ENCODE data around the gene SNRNP200.
"Not testable (repeated sequence)": the region's sequence is repeated elsewhere in the genome, so short reads cannot be mapped to it uniquely, and the experiment has no call there.

Gene SNRNP200

DNA sequence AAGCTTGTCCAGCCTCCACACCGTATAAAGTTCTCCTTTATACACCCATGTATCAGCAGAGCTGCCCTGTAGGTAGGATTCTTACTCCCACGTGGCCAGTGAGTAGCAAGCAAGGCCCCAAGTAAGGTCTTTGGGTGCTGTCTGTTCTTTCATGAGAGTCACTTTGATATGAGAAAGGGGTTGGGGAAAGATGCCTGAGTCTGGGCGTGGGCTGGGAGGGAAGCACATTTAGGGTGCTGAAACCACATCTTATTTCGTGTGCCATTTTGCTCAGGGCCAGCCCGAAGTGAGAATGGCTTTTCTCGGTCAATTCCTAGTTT lies 19.3 kb upstream of the SNRNP200 start:
- no peak for DNase-seq

DNA sequence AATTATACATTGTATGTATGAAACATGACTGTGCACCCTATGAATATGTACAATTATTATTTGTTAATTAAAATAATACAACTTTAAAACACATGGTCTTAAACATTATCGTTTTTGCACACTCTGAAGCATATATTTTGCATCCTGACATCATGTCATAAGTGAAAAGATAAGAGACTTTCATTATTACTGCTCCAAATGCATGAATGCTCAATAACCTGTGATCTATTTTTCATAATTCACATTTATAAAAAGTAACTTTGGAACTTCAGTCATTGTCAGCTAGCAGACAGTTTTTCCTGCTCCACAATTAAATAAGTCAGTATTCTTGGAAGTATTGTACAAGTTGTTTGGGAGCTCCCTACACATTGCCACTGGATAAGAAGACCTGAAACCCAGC lies 18.5 kb upstream of the SNRNP200 start:
- no peak for DNase-seq

DNA sequence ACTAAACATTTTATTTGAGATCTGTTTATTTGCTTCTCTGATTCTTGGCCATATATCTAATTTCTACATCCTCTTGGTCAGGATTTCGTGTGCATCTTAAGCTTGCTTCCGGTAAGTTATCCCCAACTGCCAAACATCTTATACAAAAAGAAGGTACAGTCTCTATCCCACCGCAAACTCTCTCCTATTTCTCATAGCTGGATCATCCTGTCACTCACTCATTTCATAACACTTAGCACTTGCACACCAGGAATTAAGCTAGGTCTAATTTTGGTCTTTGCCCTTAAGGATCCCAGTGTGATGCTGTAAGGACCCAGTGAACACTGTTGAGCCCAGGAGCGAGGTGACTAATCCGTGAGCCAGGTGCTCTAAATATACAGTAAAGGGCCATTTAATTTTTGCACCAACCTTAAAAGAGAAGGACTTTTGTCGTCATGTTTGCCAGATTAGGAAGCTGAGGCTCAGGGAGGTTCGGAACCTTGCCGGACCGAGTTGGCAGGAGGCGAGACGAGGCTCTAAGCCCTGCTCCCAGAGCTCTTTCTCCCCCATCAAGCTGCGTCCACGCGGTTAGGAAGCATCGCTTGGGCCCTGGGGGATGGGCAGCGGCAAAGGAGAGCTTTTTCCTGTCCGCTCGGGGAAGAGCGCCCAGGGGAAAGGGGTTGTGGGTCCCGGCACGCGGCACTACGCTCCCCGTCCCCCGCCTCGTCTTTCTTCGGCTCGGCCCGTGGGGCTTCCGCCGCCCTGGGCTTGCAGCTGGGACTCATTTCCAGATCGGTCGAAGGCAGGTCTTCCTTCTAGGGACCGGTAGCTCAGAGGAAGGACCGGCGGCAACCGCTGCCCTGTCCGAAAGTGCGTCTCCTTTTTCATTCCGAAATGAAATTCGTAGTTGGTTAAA lies 15.6 kb upstream of the SNRNP200 start:
- no peak for DNase-seq

DNA sequence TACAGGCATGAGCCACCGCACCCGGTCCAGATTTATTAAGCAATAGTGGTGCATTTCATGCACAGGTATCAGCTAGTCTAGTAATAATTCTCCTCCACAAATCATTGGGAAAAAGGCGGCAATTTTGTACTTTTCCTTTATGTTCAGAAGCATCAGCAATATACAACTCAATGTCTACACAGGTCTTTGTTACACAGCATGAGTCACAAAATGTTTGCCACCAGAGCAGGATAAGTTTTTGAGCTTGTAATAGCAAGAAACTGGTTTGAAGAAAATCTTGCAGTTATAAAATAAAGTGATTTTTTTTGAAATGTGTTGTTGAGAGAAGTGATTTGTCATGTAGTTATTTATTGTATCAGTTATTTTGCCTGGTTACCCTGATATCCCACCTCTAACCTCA lies 15.0 kb upstream of the SNRNP200 start:
- no peak for DNase-seq

DNA sequence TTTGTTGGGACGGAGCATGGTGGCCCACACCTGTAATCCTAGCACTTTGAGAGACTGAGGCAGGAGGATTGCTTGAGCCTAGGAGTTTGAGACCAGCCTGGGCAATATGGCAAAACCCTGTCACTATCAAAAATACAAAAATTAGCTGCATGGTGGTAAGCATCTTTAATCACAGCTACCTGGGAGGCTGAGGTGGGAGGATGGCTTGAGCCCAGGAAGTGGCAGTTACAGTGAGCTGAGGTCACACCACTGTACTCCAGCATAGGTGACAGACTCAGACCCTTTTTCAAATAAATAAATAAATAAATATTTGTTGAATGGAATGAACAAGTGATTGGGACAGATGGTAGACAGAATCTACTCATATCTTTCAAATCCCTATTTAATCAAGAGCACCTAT lies 14.1 kb upstream of the SNRNP200 start:
- DNase-seq, result no peak

DNA sequence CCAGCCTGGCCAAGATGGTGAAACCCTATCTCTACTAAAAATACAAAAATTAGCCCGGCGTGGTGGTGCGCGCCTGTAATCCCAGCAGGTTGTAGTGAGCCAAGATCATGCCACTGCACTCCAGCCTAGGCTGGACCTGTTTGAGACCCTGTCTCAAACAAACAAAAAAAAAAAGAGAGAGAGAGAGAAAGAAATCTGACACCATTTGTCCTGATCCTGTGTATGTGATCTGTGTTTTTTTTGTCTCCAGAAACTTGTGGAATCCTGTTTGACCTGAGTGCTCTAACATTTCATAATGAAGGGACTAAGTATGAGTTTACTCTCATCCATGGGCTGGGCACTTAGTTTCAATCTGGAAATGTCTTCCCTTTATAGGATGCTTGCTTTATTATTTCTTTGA lies 13.4 kb upstream of the SNRNP200 start:
- DNase-seq, result no peak

DNA sequence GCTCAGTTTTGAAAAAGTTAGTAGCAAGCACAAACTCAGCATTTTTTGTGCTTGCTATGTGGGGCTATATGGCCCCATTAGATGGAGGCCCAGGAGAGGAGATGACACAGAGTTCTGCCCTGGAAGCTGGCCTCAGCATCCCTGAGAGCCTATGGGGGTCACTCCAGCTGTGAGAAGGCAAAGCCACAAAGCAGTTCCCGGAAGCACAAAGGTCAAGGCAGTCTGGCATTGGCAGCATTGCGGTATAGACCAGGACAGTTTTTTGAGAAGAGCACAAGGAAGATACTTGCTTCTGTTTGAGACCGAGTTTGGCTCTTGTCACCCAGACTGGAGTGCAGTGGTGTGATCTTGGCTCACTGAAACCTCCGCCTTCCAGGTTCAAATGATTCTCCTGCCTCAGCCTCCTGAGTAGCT lies 12.2 kb upstream of the SNRNP200 start:
- DNase-seq, result no peak

DNA sequence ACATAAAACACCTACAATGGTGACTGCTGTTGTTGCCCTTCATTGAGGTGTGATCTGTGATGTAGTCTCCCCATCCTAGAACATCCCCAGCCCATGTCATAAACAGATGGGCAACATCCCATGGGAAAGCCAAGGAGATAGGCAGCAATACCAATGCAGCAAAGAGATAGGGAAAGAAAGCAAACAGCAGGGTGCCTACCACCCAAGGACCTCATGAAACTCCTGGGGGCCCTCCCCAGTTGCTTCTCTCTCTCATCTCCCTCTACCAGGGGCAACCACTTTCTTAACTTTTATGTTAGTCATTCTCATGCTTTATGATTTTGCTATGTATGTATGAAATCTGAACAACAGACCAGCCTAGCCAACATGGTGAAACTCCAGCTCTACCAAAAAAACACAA lies 11.7 kb upstream of the SNRNP200 start:
- no peak for DNase-seq

DNA sequence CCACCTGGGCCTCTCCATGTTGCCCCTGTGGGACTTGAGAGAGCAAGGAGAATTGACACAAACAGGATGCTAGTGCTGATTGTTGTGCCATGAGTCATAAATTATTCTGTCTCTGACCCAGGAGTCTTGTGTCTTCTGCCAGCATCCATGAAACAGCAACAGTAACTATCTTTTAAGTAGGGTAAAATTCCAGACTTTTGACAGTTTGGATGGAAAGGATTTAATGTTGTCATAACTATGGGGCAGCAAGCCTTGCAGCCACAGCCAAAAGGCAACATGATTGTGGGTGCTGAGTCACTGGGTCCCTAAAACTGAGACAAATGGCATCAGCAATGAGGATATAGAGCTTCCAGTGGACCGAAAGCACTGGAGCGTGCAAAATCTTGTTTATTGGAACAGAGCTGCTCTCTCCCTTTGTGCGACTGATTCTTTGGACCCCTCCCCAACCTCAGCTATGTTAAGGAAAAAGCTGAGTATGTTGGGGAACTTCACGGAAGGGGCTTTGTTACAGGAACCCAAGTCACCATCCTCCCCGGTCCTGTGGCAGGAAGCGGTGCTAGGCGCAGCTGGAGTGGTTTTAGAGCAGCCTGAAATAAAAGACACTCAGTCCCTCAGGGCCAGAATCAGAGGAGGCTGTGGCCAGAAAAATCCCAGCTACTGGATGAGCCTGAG lies 10.2 kb upstream of the SNRNP200 start:
- no peak for DNase-seq

DNA sequence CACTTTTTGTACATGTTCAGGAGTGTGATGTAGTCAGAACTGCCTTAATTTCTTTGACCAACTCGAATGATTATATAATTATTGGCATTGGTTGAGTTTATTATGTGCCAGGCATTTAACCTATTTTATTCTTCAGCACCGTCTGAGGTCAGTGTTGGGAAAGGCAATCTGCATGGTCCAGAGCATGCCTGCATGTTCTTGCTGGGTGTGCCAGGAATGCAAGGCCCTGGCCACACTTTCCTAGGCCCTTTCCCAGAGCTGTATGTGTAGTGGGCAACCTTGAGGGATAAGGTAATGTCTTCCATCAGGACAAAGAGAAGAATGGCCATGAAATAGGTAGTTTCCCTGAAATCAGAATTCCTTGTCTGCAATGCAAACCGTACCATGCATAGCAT lies 9.7 kb upstream of the SNRNP200 start:
- no peak for DNase-seq

DNA sequence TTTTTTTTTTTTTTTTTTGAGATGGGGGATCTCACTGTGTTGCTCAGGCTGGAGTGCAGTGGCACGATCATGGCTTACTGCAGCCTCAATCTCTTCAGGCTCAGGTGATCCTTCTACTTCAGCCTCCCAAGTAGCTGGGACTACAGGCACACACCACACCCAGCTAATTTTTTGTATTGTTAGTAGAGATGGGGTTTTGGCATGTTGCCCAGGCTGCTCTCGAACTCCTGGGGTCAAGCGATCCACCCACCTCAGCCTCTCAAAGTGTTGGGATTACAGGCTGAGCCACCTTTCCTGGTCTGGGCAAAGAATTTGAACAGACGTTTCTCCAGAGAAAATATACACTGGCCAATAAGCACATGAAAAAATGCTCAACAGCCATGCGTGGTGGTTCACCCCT lies 2.9 kb upstream of the SNRNP200 start:
- DNase-seq, result no peak

DNA sequence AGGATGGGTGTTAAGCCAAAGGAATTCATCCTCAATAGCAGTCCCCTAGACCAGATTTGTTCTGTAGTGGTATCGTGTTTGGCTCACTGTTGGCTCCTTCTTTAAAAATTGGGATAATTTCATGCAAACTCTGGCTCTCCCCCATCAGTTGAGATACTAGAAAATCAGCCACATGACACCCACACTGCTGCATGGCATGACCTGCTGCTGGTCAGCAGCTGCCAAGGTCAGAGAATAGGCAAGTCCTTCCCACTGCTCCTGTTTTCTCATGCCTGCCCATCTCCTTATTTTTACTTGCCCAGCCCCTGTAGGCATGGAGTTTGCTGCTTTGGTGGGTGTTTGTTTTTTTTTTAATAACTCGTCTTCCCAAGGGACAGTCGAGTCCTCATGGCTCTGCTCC lies 1.0 kb upstream of the SNRNP200 start:
- no peak for DNase-seq

DNA sequence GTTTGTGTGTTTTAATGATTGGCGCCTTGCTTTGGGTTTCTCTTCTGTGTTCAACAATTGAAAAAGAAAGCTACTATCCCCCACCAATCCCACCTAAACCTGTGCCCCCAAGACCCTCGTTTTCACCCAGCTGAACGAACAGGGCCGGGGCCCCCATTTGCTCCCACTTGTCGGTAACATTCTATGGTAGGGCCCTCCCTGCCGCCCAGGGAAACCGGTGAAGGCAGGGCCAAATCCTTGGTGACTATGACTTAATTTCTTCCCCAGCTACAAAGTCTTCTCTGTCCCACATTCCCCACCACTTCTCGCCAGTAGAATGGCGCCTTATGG lies 598 bp upstream of the SNRNP200 start:
- DNase-seq, result no peak

DNA sequence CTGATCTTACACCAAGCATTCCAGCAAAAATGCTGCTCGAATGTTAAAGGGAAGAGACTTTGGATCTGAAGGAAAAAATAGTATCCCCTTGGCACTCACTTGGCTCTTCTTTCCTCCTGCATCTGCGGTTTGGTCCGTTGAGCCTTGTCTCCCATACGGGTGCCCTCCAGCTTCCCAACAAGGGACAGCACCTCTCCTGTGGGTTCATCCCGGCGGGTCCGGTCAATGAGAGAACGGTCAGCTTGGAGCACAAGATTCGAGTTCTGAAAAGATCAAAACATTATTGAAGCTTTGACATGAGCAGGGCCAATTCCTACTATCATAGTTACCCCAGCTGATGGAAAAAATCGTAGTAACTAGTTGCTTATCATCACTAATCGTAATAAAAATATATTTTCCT lies 740 bp downstream of the SNRNP200 start:
- DNase-seq, result no peak

DNA sequence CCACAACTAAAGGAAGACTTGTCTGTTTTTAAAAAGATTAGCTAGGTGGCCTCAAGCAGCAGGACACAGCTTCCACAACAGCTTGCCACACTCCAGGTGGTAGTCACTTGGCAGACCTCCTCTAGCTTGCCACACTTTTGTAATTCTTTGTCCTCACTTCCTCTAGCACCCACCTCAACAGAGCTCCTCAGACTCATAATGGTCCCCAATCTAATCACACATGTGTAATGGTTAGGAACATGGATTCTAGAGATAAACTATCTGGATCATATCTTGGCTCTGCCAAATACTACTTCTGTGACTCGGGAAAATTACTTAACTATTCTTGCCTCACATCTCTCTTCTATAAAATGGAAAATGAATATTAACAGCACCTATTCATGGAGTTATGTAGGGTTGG lies 3.5 kb downstream of the SNRNP200 start:
- no peak for DNase-seq

DNA sequence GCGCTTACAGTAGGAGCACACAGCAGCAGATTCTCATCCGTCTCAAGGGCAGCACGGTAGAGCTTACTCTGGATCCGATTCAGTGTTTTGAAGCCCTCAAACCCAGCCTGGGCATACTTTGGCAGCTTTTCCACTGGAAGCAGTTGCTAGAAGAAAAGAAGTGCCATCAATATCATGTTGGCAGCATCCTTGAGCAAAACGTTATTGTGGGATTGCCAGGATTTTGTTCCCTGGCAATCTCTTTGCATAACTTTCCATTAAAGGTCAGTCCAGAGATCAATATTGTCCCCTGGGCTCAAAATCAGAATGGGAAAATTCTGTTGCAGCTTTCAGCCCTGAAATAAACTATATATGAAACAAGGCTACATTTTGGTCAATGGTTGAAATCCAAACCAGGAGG lies 8.4 kb downstream of the SNRNP200 start:
- DNase-seq, result no peak

DNA sequence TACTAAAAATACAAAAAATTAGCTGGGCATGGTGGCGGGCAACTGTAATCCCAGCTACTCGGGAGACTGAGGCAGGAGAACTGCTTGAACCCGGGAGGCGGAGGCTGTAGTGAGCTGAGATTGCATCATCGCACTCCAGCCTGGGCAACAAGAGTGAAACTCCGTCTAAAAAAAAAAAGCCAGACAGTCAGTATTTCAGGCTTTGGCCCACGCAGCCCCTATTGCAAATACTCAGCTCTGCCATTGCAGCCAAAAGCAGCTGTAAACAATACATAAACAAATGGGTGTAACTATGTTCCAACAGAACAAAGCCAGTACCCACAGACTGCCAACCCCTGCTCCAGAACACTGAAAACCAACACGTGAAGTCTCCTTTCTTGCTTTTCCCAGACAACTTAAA lies 11.1 kb downstream of the SNRNP200 start:
- not testable (repeated sequence) for DNase-seq

DNA sequence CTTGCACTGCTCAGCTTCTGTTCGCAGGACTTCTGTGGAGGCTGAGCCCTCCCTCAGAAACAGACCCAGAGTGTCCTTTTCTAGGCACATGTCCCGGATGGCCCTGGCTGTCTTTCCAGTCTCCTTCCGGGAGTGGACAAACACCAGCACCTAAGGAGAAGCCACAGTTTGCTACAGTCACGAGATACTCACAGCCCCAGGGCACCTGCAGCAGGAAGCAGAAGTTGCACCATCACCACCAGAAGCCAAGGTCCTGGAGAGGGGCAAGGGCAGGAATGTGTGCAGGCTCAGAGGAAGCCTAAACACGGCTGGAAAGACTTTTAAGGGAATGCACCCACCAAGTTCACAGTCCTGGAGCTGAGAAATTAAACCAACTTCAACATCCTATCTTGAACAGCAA lies 13.6 kb downstream of the SNRNP200 start:
- DNase-seq, result no peak

DNA sequence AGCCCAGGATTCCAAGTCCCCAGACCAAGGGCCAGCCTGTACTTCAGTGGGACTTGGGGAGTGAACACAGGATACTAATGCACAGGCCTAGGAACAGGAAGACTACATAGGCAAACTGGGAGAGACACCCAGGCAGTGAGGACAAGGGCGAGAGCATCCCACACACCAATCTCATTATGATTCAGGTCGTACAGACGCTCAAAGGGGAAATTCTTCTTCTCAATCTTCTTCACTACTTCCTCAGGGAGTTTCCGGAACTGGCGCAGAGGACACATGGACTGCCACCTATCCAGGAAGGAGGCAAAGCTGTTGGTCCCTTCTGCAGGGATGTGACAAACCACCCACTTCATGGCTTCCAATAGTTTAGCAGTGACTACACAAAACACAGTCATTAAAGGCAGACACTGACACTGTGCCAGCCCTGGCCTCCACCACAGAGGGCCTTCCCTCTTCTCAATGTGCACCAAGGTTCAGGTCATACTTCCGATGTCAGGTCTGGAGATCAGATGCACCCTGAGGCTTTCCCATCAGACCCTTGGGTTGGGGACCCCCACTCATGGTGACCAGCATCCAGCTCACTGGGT lies 18.0 kb downstream of the SNRNP200 start:
- no peak for DNase-seq

DNA sequence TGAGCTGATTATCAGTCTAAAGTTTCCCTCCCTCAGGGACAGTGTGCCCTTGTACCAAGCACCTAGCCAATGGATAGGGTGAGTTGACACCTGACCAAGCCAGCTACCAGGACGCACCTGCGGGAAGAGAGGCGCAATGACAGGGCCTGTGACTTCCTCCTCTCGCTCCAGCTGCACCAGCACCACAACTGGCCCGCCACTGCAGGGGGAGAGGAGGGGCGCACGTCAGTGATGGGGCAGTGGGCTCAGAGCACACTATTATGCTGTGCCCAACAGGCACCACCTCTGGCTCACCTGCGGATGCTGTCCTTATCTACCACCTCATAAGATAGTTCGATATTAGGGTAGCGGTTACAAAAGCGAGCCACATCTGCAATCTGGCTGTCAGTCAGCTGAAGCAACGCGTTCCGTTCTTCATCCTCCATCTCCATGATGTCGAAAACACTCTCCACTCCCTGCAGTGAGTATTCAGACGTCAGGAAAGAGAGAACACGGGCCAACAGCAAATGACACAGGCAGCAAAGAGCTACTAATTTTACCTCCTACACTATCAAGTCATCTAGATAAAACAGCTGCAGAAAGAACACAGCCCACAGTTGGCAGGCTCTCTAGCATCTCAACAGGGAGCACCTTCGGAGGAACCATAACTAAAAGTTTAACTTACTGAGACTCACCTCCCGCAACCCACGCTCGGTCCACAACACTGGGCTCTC lies 28.4 kb downstream of the SNRNP200 start:
- DNase-seq, result no peak

DNA sequence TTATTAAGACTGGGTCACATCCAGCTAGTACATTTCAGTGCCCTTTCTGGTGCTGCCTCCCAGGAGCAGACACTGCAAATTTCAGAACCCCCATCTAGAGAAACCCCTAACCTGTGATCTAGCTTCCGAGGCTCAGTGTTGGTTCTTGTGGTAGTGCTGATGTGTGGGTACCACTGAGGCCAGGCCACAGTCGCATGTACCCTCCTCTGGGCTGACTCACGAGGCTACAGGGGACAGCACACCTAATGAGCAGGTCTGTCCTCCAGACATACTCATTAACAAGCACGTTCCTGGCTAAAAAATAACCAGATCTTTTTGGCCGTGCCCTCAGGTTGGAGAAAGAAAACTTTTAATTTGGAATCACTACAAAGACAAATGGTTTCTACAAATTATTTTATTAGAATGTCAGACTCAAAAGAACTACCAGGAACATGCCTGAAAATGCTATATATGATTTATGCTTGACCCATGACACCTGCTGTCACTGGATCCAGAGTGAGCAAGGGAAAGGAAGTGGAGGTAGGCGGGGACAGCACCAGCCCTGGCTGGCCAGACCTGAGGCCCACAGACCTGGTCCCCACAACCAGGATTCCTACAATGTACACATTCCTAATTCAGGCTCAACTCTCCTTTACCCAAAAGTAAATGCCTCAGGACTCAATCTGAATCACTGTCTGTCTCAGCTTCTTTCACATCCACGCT lies 30.8 kb downstream of the SNRNP200 start:
- no peak for DNase-seq

DNA sequence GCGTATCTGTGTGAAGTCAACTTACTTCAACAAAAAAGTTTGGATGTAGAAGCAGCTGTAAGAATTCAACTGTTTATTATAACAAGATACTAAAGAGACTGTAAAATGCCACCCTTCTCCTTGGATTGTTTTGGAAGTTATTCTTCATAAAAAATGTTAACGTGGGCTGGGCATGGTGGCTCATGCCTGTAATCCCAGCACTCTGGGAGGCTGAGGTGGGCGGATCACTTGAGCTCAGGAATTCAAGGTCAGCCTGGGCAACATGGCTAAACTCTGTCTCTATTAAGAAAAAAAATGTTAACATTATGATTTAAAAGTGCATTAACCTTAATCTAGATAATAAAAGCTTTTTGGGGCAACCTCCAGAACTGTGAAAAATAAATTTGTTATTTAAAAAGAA lies 31.6 kb downstream of the SNRNP200 start:
- no peak for DNase-seq

DNA sequence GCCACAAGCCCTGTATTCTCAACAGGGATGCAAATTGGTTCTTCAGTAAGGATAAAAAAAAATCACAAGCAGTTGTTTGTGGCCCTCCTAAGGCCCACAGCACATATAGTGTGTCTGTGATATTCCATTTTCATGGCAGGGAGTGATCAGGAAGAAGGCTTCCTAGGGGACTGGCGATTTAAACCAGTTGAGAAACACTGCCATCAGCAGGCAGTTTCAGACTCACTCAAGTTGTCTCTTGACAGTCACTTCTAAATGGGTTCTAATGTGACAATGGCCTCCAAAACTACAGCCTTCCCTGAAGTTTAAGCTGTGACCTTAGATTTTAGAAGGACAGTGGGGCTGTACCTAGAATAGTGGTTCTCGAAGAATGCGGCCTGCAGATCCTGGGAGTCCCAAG lies 33.4 kb downstream of the SNRNP200 start:
- DNase-seq, result no peak

Measured in kidney glomerular epithelial cell (primary cell).